B cell (primary cell): ENCODE measurements around the gene MAD2L1BP. TPM values are rescaled to one million over a fixed set of nuclear protein-coding genes. Genes with fewer than 3 reads are reported as not detected.
"Not testable (repeated sequence)": the region's sequence is repeated elsewhere in the genome, so short reads cannot be mapped to it uniquely, and the experiment has no call there.

Experiments
- ATAC-seq: fragments of 200-7000 bp; cut with Tn5 transposase; one replicate; pipeline ENCODE4 v1.10.0; 2021; ENCODE audit warnings: low read depth, mild to moderate bottlenecking, moderate number of reproducible peaks, moderate library complexity
- CTCF ChIA-PET: fragments of 350-600 bp; sonication (Branson Sonifier 250); formaldehyde crosslinking; loops from one replicate; lab custom pipeline; 2021; ENCODE audit warnings: antibody characterized with exemption, inconsistent platforms; lab: Charles Lee
- POLR2A ChIA-PET: fragments of 350-600 bp; sonication (Branson Sonifier 250); formaldehyde crosslinking; loops from one replicate; lab custom pipeline; 2021; ENCODE audit warnings: antibody characterized with exemption; lab: Charles Lee
- DNase-seq: peaks from one replicate; pipeline ENCODE4 v3.0.0; 2013
- H2AFZ ChIP-seq: 2 replicates; pipeline ENCODE4 v1.6.1; 2012; ENCODE audit warnings: mild to moderate bottlenecking, low read depth, low read length; ENCODE audit not compliant: insufficient read depth, poor library complexity, severe bottlenecking
- H3K27ac ChIP-seq, 2 donors: 1 replicate in 1 of 2; 2 replicates in 1 of 2; pipeline ENCODE4 v1.5.1; 2012 to 2013; ENCODE audit warnings: low read length in 2 of 2, mild to moderate bottlenecking in 2 of 2, moderate library complexity in 1 of 2
- H3K27me3 ChIP-seq, 4 experiments: fragments of 200-600 bp in 1 of 4; sonication (generic) in 1 of 4; replicated peaks in 1 of 4; 1 replicate in 2 of 4; 2 replicates in 2 of 4; pipeline versions ENCODE4 v1.6.1 to v1.7.0; 2013 to 2016; ENCODE audit warnings: low read length in 3 of 4, mild to moderate bottlenecking in 2 of 4, mixed read lengths in 1 of 4, moderate library complexity in 1 of 4; ENCODE audit not compliant: insufficient read depth in 4 of 4, control insufficient read depth in 3 of 4; ENCODE audit errors: control extremely low read depth in 1 of 4
- H3K36me3 ChIP-seq, 2 experiments: replicated peaks in 1 of 2; 1 replicate in 1 of 2; 2 replicates in 1 of 2; pipeline versions ENCODE4 v1.6.1 to v1.7.1; 2013; ENCODE audit warnings: low read length in 1 of 2; ENCODE audit not compliant: insufficient read depth in 2 of 2, control insufficient read depth in 1 of 2; ENCODE audit errors: control extremely low read depth in 1 of 2, extremely low read depth in 1 of 2
- H3K4me1 ChIP-seq, 2 donors: fragments of 200-600 bp in 1 of 2; sonication (generic) in 1 of 2; 1 replicate in 1 of 2; 2 replicates in 1 of 2; pipeline versions ENCODE4 v1.5.1 to v1.6.1; 2013 to 2017; ENCODE audit warnings: low read length in 2 of 2; ENCODE audit not compliant: control insufficient read depth in 2 of 2, insufficient read depth in 2 of 2
- H3K4me2 ChIP-seq: replicated peaks from 2 replicates; pipeline ENCODE3; 2012; ENCODE audit warnings: mild to moderate bottlenecking, low read depth, low read length; ENCODE audit not compliant: poor library complexity, severe bottlenecking
- H3K4me3 ChIP-seq, 5 experiments: fragments of 200-600 bp in 1 of 5; sonication (generic) in 1 of 5; 1 replicate in 3 of 5; 2 replicates in 2 of 5; pipeline versions ENCODE4 v1.5.1 to v1.7.0; 2011 to 2016; ENCODE audit warnings: low read length in 4 of 5, mild to moderate bottlenecking in 4 of 5, low read depth in 2 of 5, control low read depth in 1 of 5, moderate library complexity in 1 of 5; ENCODE audit not compliant: insufficient read depth in 1 of 5; ENCODE audit errors: control extremely low read depth in 1 of 5, extremely low read depth in 1 of 5
- H3K79me2 ChIP-seq: fragments of 200-600 bp; sonication (generic); one replicate; pipeline ENCODE4 v1.6.0; 2016; ENCODE audit warnings: low read length; ENCODE audit not compliant: control insufficient read depth, insufficient read depth
- H3K9ac ChIP-seq: fragments of 200-600 bp; sonication (generic); 2 replicates; pipeline ENCODE4 v1.6.1; 2017; ENCODE audit warnings: mild to moderate bottlenecking, low read length, moderate library complexity
- H3K9me3 ChIP-seq, 3 donors: one replicate each; pipeline versions ENCODE4 v1.6.1 to v1.7.1; 2013; ENCODE audit warnings: low read length in 2 of 3; ENCODE audit not compliant: control insufficient read depth in 2 of 3, insufficient read depth in 1 of 3; ENCODE audit errors: control extremely low read depth in 1 of 3
- H4K20me1 ChIP-seq: 2 replicates; pipeline ENCODE4 v1.6.0; 2012; ENCODE audit warnings: mild to moderate bottlenecking, low read length; ENCODE audit not compliant: insufficient read depth, control insufficient read depth, poor library complexity, severe bottlenecking
- H3K27ac Mint-ChIP-seq: one replicate; pipeline ENCODE4 v1.8.0; 2021; ENCODE audit warnings: mixed read lengths
- H3K27me3 Mint-ChIP-seq: one replicate; pipeline ENCODE4 v1.8.0; 2021; ENCODE audit warnings: mixed read lengths
- H3K4me1 Mint-ChIP-seq: one replicate; pipeline ENCODE4 v1.8.0; 2021; ENCODE audit warnings: mixed read lengths
- H3K4me3 Mint-ChIP-seq: one replicate; pipeline ENCODE4 v1.8.0; 2021; ENCODE audit warnings: mixed read lengths
- H3K9me3 Mint-ChIP-seq: one replicate; pipeline ENCODE4 v1.8.0; 2022; ENCODE audit warnings: mixed read lengths; ENCODE audit not compliant: insufficient read depth
- CTCF ChIP-seq: fragments of 200-600 bp; IDR thresholded peaks from one replicate; pipeline ENCODE4 v1.8.0; 2022; ENCODE audit warnings: antibody characterized with exemption, mild to moderate bottlenecking
- EZH2 ChIP-seq: IDR thresholded peaks from 2 replicates; pipeline ENCODE4 v1.6.1; 2012; ENCODE audit warnings: borderline replicate concordance, low read depth, mild to moderate bottlenecking, moderate library complexity, low read length; ENCODE audit not compliant: insufficient read depth, poor library complexity, severe bottlenecking
- WGBS: methylation state at CpG from one replicate; pipeline ENCODE4 v1.1.5; 2013; ENCODE audit warnings: missing lambda C conversion rate; ENCODE audit not compliant: insufficient coverage; 5-methylcytosine and 5-hydroxymethylcytosine counted together
- intact Hi-C: fragments of 100-400 bp; cut with micrococcal nuclease; formaldehyde crosslinking; loops from one replicate; pipeline ENCODE4 v1.10.0; 2022
- polyA plus RNA-seq: library from polyadenylated mRNA; depleted of rRNA; stranded (reverse); fragments of >200 nt; gene quantifications from 2 replicates; pipeline ENCODE4 v1.2.3, GENCODE V29; 2012
- total RNA-seq, 2 donors: library from RNA; stranded (reverse); fragments of 120-200 nt in 1 of 2; gene quantifications; 1 replicate in 1 of 2; 2 replicates in 1 of 2; pipeline versions ENCODE4 v1.2.3 to v1.2.4, GENCODE V29; 2013 to 2022

MAD2L1BP gene
- total and polyA plus RNA-seq, 2 donors (not counting 1 experiment from before 2014, with no cell fraction given), result 32.7 to 35.4 TPM

DNA sequence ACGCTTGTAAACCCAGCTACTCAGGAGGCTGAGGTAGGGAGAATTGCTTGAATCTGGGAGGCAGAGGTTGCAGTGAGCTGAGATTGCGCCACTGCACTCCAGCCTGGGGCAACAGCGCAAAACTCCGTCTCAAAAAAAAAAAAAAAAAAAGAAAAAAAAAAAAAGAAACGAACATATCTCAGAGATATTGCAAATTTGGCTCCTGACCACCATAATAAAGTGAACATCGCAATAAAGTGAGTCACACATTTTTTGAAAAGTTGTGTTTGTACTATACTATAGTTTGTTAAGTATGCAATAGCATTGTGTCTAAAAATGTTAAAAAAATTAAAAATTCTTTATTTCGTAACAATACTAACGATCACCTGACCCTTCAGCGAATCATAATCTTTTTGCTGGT, 22.5 kb downstream of the MAD2L1BP start:
- DNase-seq, result no peak
- intact Hi-C loops, result no loop called here
- Histone ChIP-seq H2AFZ (no peak overlapping the region), H3K9ac (no peak overlapping the region), H3K4me3 (no peak overlapping the region), H3K4me2 (no peak overlapping the region), H3K79me2 (no peaks in the 10 kb centered on the region), H3K9me3 (no peaks in the 10 kb centered on the region), H3K27me3 (no peaks in the 10 kb centered on the region), H4K20me1 (no peaks in the 10 kb centered on the region), H3K36me3 (no peaks in the 10 kb centered on the region), H3K27ac (no peak overlapping the region), H3K4me1 (no peaks in the 10 kb centered on the region)
- Mint-ChIP-seq H3K4me1 (no peaks in the 10 kb centered on the region), H3K27me3 (peaks cover 8% of the 10 kb centered on the region), H3K27ac (no peak overlapping the region), H3K9me3 (no peaks in the 10 kb centered on the region), H3K4me3 (no peak overlapping the region)
- TF ChIP-seq EZH2 (no peak), CTCF (no peak)
- WGBS, result 89% methylated on average over 3 of the region's 9 CpGs
- no peak for ATAC-seq
- POLR2A ChIA-PET, result no interaction called here
- CTCF ChIA-PET, result interaction anchor here (0.6 kb wide), 1 partner anchor 27 kb away, joined by 3 read pairs; no protein-coding TSS in a partner anchor

DNA sequence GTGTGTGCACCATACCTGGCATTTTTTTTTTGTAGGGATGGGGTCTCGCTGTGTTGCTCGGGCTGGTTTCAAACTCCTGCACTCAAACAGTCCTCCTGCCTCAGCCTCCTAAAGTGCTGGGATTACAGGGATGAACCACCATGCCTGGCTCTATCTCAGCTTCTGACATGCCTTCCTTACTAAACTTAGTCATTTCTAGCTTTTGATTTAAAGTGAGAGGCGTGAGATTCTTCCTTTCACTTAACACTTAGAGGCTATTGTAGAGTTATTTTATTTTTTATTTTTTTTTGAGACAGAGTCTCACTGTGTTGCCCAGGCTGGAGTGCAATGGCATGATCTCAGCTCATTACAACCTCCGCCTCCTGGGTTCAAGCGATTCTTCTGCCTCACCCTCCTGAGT, 27.3 kb downstream of the MAD2L1BP start:
- H4K20me1 ChIP-seq, H2AFZ ChIP-seq, H3K9me3 ChIP-seq, H3K36me3 ChIP-seq, H3K27me3 ChIP-seq, H3K9ac ChIP-seq, H3K4me3 Mint-ChIP-seq, H3K27me3 Mint-ChIP-seq, H3K4me2 ChIP-seq, H3K79me2 ChIP-seq, DNase-seq, H3K27ac Mint-ChIP-seq, intact Hi-C loops, H3K4me3 ChIP-seq, H3K9me3 Mint-ChIP-seq, POLR2A ChIA-PET, ATAC-seq, H3K27ac ChIP-seq: not testable (repeated sequence)
- peaks cover 10 to 11% of the 10 kb centered on the region in 2 donors for H3K4me1 ChIP-seq
- H3K4me1 Mint-ChIP-seq, result peaks cover 11% of the 10 kb centered on the region
- WGBS, result no CpG with 5 or more reads among the region's 5 CpGs
- CTCF ChIA-PET, result interaction anchor here (1.1 to 1.3 kb wide), 2 partner anchors 61 to 422 kb away, joined by 3 read pairs; no protein-coding TSS in a partner anchor
